ENCODE measurements around the gene MROH2B. TPM values are rescaled to one million over a fixed set of nuclear protein-coding genes. Genes with fewer than 3 reads are reported as not detected.

MROH2B gene
- total RNA-seq, 1 experiment from 2014 or later = not detected

DNA sequence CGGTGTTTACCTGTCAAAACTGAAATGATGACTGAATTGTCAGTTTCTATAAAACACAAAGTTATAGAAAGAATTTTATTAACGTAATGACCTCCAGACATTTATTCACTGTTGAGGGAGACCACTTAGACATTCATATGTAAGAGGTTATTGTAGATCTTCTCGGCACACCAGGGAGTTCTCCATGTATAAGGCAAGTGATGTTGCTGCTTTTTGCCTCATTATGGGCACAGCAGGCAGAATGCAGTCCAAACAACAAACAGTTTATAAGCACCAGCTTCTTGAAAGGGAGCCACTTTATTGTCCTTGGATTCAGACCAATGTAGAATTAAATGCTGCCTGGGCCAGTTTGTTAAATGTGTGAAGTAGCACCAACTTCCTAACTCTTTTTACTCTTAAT is 95.1 kb downstream of the MROH2B start:
- Histone ChIP-seq H3K27ac (ENCODE audit: low read length) (no peak overlapping the region), H3K4me1 (ENCODE audit: control insufficient read depth, insufficient read depth, low read length) (no peaks in the 10 kb centered on the region), H3K9me3 (ENCODE audit: control insufficient read depth, insufficient read depth, low read depth, low read length) (no peaks in the 10 kb centered on the region), H3K27me3 (ENCODE audit: control insufficient read depth, insufficient read depth, low read length) (no peaks in the 10 kb centered on the region), H3K4me3 (ENCODE audit: low read depth in 2 of 2, low read length in 2 of 2) (no peak overlapping the region), H3K36me3 (ENCODE audit: control insufficient read depth, insufficient read depth, low read length) (no peaks in the 10 kb centered on the region)
- TF ChIP-seq POLR2AphosphoS5 (IDR thresholded peaks at IDR 0.05; ENCODE audit: low read depth, low read length) (no peak), TCF7L2 (IDR thresholded peaks at IDR 0.05; ENCODE audit: low read depth, low read length) (0 out of 2 replicates have a peak, but pooled peaks have one; percentile 25), SIN3A (IDR thresholded peaks at IDR 0.05; ENCODE audit: borderline replicate concordance, insufficient read depth, low read depth, low read length) (no peak)
- TF ChIP-seq, protein P1, sequence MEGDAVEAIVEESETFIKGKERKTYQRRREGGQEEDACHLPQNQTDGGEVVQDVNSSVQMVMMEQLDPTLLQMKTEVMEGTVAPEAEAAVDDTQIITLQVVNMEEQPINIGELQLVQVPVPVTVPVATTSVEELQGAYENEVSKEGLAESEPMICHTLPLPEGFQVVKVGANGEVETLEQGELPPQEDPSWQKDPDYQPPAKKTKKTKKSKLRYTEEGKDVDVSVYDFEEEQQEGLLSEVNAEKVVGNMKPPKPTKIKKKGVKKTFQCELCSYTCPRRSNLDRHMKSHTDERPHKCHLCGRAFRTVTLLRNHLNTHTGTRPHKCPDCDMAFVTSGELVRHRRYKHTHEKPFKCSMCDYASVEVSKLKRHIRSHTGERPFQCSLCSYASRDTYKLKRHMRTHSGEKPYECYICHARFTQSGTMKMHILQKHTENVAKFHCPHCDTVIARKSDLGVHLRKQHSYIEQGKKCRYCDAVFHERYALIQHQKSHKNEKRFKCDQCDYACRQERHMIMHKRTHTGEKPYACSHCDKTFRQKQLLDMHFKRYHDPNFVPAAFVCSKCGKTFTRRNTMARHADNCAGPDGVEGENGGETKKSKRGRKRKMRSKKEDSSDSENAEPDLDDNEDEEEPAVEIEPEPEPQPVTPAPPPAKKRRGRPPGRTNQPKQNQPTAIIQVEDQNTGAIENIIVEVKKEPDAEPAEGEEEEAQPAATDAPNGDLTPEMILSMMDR (IDR thresholded peaks at IDR 0.05) = no peak
- TF ChIP-seq, protein P2, sequence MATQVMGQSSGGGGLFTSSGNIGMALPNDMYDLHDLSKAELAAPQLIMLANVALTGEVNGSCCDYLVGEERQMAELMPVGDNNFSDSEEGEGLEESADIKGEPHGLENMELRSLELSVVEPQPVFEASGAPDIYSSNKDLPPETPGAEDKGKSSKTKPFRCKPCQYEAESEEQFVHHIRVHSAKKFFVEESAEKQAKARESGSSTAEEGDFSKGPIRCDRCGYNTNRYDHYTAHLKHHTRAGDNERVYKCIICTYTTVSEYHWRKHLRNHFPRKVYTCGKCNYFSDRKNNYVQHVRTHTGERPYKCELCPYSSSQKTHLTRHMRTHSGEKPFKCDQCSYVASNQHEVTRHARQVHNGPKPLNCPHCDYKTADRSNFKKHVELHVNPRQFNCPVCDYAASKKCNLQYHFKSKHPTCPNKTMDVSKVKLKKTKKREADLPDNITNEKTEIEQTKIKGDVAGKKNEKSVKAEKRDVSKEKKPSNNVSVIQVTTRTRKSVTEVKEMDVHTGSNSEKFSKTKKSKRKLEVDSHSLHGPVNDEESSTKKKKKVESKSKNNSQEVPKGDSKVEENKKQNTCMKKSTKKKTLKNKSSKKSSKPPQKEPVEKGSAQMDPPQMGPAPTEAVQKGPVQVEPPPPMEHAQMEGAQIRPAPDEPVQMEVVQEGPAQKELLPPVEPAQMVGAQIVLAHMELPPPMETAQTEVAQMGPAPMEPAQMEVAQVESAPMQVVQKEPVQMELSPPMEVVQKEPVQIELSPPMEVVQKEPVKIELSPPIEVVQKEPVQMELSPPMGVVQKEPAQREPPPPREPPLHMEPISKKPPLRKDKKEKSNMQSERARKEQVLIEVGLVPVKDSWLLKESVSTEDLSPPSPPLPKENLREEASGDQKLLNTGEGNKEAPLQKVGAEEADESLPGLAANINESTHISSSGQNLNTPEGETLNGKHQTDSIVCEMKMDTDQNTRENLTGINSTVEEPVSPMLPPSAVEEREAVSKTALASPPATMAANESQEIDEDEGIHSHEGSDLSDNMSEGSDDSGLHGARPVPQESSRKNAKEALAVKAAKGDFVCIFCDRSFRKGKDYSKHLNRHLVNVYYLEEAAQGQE (IDR thresholded peaks at IDR 0.05; ENCODE audit: insufficient read depth in 1 of 2, low read depth in 2 of 2, low read length in 1 of 2) = no peak
- no TSS peak for BruUV-seq (replicated peaks)
- DNase-seq (ENCODE audit: low read depth, low spot score) = no peak
- ChIA-PET CTCF (no interaction called here), POLR2A (no interaction called here)
- intact Hi-C loops (cut with micrococcal nuclease; ENCODE audit: unreplicated experiment) = no loop called here
- ATAC-seq = no peak
- in situ Hi-C loops (cut with HindIII; ENCODE audit: low pct_unique_long_range_greater_than_20kb, low sequenced_read_pairs) = no loop called here

DNA sequence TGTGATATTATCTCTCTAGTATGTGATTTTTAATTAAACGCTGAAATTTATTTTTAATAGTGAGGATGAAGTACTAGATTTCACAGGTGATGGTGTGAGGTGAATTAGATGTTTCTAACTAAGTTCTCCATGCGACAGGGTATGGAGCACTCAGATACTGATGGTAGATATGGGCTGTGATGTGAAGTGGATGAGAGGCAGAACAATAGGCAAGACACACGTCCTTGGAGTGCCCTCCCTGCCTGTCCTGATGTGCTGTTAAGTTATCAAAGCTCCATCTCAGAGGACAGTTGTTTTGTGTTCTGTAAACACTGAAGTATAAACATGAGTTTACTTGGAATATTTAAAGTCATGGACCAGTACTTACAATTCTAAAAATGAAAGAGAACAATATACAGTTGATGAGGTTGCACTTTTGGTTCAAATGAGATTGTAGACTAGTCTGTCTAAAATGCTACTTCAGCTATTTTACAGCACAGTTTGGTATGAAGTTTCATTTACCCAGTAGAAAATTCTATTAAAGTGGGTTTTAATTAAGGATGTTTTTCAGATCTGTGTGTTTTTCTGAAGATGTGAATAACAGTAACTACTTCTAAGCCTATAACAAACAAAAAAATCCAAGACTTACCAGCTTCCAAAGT is 97.7 kb downstream of the MROH2B start:
- DNase-seq (ENCODE audit: low read depth, low spot score) (no peak), ATAC-seq (no peak)
- Histone ChIP-seq H3K9me3 (ENCODE audit: control insufficient read depth, insufficient read depth, low read depth, low read length) (no peaks in the 10 kb centered on the region), H3K27me3 (ENCODE audit: control insufficient read depth, insufficient read depth, low read length) (no peaks in the 10 kb centered on the region), H3K27ac (ENCODE audit: low read length) (no peak overlapping the region), H3K4me3 (ENCODE audit: low read depth in 2 of 2, low read length in 2 of 2) (no peak overlapping the region), H3K4me1 (ENCODE audit: control insufficient read depth, insufficient read depth, low read length) (no peaks in the 10 kb centered on the region), H3K36me3 (ENCODE audit: control insufficient read depth, insufficient read depth, low read length) (no peaks in the 10 kb centered on the region)
- no TSS peak for BruUV-seq (replicated peaks)
- ChIA-PET CTCF (no interaction called here), POLR2A (interaction anchor here (0.6 kb wide), 1 partner anchor 1276 kb away, joined by 10 read pairs; no protein-coding TSS in a partner anchor)
- intact Hi-C loops (cut with micrococcal nuclease; ENCODE audit: unreplicated experiment) = no loop called here
- in situ Hi-C loops (cut with HindIII; ENCODE audit: low pct_unique_long_range_greater_than_20kb, low sequenced_read_pairs) = no loop called here
- TF ChIP-seq SIN3A (IDR thresholded peaks at IDR 0.05; ENCODE audit: borderline replicate concordance, insufficient read depth, low read depth, low read length) (no peak), POLR2AphosphoS5 (IDR thresholded peaks at IDR 0.05; ENCODE audit: low read depth, low read length) (no peak), TCF7L2 (IDR thresholded peaks at IDR 0.05; ENCODE audit: low read depth, low read length) (no peak)
- TF ChIP-seq, protein P2 (IDR thresholded peaks at IDR 0.05; ENCODE audit: insufficient read depth in 1 of 2, low read depth in 2 of 2, low read length in 1 of 2) = no peak
- TF ChIP-seq, protein P1 (IDR thresholded peaks at IDR 0.05) = no peak

Measured in Panc1 (cell line).